Gastrocnemius medialis (tissue), 4 donors: Measurements from ENCODE around the gene USO1. TPM values are rescaled to one million over a fixed set of nuclear protein-coding genes. Genes with fewer than 3 reads are reported as not detected.
A peak's percentile ranks its signal among the peaks of the same experiment; 100 is the strongest.
"Not testable (repeated sequence)": the region's sequence is repeated elsewhere in the genome, so short reads cannot be mapped to it uniquely, and the experiment has no call there.

Experiments
- ATAC-seq, 2 donors: fragments of 150-250 bp; one replicate each; pipeline ENCODE4 v1.9.1; 2016
- DNase-seq, 2 donors: peaks; one replicate each; pipeline ENCODE4 v3.0.0-alpha.2; 2019
- H3K27ac ChIP-seq, 4 donors: fragments of 200-600 bp; sonication (generic); 1 replicate in 1 of 4; 2 replicates in 3 of 4; pipeline ENCODE4 v1.5.1; 2016 to 2018; ENCODE audit warnings: mild to moderate bottlenecking in 2 of 4, moderate library complexity in 1 of 4
- H3K27me3 ChIP-seq, 3 donors: fragments of 200-600 bp; sonication (generic) in 2 of 3; 1 replicate in 1 of 3; 2 replicates in 2 of 3; pipeline versions ENCODE4 v1.5.1 to v1.6.0; 2016 to 2019; ENCODE audit warnings: mild to moderate bottlenecking in 1 of 3, moderate library complexity in 1 of 3
- H3K36me3 ChIP-seq, 2 donors: fragments of 200-600 bp; sonication (generic) in 1 of 2; one replicate each; pipeline ENCODE4 v1.5.1; 2017 to 2018
- H3K4me1 ChIP-seq, 2 donors: fragments of 200-600 bp; sonication (generic) in 1 of 2; one replicate each; pipeline ENCODE4 v1.5.1; 2016 to 2017; ENCODE audit warnings: mild to moderate bottlenecking in 2 of 2
- H3K4me3 ChIP-seq, 4 donors: fragments of 200-600 bp; sonication (generic) in 3 of 4; 1 replicate in 1 of 4; 2 replicates in 3 of 4; pipeline ENCODE4 v1.5.1; 2016 to 2019; ENCODE audit warnings: mild to moderate bottlenecking in 2 of 4
- H3K9me3 ChIP-seq, 3 donors: fragments of 200-600 bp; sonication (generic) in 2 of 3; 1 replicate in 1 of 3; 2 replicates in 2 of 3; pipeline ENCODE4 v1.5.1; 2016 to 2019
- POLR2A ChIP-seq, 2 donors: fragments of 450-650 bp; IDR thresholded peaks; one replicate each; pipeline ENCODE4 v1.6.1; 2017; ENCODE audit warnings: antibody characterized with exemption in 2 of 2, mild to moderate bottlenecking in 2 of 2, moderate library complexity in 2 of 2
- in situ Hi-C, 4 donors: fragments of 200-750 bp; cut with MboI; loops; one replicate each; pipeline versions ENCODE4 v1.15.0 to v1.8.0; 2017; ENCODE audit warnings: low sequenced_read_pairs in 4 of 4
- intact Hi-C: fragments of 100-400 bp; cut with DNase I; formaldehyde crosslinking; loops from one replicate; pipeline ENCODE4 v1.15.1; 2023; ENCODE audit warnings: low total_unique reads
- total RNA-seq, 4 donors: library from RNA; depleted of rRNA; stranded (reverse); fragments of >200 nt; gene quantifications; one replicate each; pipeline versions ENCODE4 v1.1.0 to v1.2.3, GENCODE V29; 2016
- TF ChIP-seq, protein P1 (sequence below), 5 experiments: fragments of 450-650 bp in 3 of 5; fragments of 200-600 bp in 2 of 5; sonication (generic) in 2 of 5; IDR thresholded peaks in 4 of 5; conservative IDR thresholded peaks in 1 of 5; 1 replicate in 4 of 5; 2 replicates in 1 of 5; pipeline ENCODE4 v1.5.1; 2016 to 2019; ENCODE audit warnings: antibody characterized with exemption in 5 of 5, mild to moderate bottlenecking in 3 of 5, moderate library complexity in 3 of 5

USO1 gene
- total RNA-seq, 4 donors from 2014 or later, result 213 to 328 (median 254) TPM

DNA sequence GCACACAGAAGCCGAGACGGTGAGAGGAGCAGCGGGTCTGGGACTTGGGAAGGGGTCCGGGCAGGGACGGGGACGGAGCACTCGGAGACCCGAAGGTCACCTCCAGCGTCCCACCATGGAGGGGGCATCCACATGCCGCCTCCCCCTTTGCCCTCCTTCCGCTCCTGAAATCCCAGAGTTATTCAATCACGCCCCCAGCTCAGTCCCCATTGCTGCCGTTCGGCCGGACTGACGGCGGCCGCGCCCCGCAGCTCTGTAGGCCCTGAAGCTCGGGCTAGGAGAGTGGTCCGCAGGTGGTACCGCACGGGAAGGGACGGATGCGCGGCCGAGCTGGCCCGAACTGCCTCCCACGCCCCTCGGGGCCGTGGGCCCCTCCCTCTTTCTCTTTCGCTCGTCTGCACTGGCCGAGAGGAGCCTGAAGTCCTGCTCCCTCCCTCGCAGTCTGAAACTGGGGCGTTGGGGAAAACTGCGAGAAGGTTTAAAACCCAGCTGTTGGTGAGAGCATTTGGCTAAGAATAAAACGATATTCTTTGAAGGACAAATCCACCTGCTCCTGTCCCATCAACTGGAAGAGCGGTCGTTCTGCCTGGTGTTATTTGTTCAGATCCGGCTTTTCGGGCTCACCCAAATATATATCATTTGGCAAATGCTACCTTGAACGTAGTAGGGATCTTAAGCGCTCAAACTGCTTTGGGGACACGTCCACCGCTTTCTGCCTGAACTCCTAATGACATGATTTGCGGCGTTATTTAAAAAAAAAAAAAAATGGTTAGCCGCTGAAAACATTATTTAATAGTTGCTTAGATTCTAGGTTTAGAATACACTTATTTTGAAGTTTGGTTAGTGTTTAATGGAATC is 719 bp downstream of the USO1 start:
- ATAC-seq, result peak; percentile 51 to 57
- H3K27me3 ChIP-seq, result no peaks in the 10 kb centered on the region
- peak overlapping the region; percentile 91 to 99 (median 98) for H3K27ac ChIP-seq
- DNase-seq, result peak; percentile 64 to 87
- intact Hi-C loops (loop anchor here (1.0 to 10.0 kb wide), 6 partner anchors 26 to 490 kb away; partner anchors contain the start of genes ART3, G3BP2, RCHY1 and SCARB2), in situ Hi-C loops (loop anchor here in 2 of 4 donors (5.0 kb wide), 2 partner anchors 38 to 53 kb away; partner anchors contain the start of gene G3BP2 (in 1 of the 2))
- H3K36me3 ChIP-seq, result no peaks in the 10 kb centered on the region
- peak; percentile 34 to 41 for TF ChIP-seq POLR2A (IDR thresholded peaks at IDR 0.05)
- TF ChIP-seq, protein P1, sequence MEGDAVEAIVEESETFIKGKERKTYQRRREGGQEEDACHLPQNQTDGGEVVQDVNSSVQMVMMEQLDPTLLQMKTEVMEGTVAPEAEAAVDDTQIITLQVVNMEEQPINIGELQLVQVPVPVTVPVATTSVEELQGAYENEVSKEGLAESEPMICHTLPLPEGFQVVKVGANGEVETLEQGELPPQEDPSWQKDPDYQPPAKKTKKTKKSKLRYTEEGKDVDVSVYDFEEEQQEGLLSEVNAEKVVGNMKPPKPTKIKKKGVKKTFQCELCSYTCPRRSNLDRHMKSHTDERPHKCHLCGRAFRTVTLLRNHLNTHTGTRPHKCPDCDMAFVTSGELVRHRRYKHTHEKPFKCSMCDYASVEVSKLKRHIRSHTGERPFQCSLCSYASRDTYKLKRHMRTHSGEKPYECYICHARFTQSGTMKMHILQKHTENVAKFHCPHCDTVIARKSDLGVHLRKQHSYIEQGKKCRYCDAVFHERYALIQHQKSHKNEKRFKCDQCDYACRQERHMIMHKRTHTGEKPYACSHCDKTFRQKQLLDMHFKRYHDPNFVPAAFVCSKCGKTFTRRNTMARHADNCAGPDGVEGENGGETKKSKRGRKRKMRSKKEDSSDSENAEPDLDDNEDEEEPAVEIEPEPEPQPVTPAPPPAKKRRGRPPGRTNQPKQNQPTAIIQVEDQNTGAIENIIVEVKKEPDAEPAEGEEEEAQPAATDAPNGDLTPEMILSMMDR (IDR thresholded peaks at IDR 0.05 in 4 of 5, conservative IDR thresholded peaks at IDR 0.05 in 1 of 5), result no peak
- H3K4me3 ChIP-seq, result peak overlapping the region; percentile 84 to 97 (median 85)
- H3K9me3 ChIP-seq, result no peaks in the 10 kb centered on the region
- peaks cover 40 to 43% of the 10 kb centered on the region in 2 donors for H3K4me1 ChIP-seq

DNA sequence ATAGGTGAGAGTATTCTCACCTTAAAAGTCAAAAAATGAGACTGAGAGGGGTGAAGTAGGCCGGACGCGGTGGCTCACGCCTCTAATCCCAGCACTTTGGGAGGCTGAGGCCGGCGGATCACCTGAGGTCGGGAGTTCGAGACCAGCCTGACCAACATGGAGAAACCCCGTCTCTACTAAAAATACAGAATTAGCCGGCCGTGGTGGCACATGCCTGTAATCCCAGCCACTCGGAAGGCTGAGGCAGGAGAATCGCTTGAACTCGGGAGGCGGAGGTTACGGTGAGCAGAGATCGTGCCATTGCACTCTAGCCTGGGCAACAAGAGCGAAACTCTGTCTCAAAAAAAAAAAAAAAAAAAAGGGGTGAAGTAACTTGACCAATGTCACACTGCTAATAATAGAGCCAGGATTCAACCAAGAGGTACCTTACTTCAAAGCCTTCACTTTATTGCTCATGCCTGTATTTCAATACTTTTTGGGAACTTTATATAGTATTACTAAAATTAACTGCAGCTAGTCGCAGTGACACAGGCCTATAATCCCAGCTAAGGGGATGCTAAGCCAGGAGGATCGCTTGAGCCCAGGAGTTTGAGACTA is 1.7 kb downstream of the USO1 start:
- H3K27me3 ChIP-seq, H3K36me3 ChIP-seq, in situ Hi-C loops, H3K9me3 ChIP-seq: not testable (repeated sequence)
- peak in 1 of 2 donors; percentile 60 for DNase-seq
- H3K4me3 ChIP-seq, result peak overlapping the region; percentile 84 to 97 (median 85)
- peak; percentile 37 to 40 for ATAC-seq
- peak; percentile 40 to 58 for TF ChIP-seq POLR2A (IDR thresholded peaks at IDR 0.05)
- intact Hi-C loops, result loop anchor here (2.0 to 10.0 kb wide), 4 partner anchors 71 to 489 kb away; partner anchors contain the start of genes ART3, RCHY1, SCARB2 and THAP6
- H3K27ac ChIP-seq, result peak overlapping the region; percentile 91 to 99 (median 98)
- H3K4me1 ChIP-seq, result peaks cover 49 to 52% of the 10 kb centered on the region in 2 donors

GRCh38 chr4:75726577-75726976 is 2.2 kb downstream of the USO1 start:
- ATAC-seq, result no peak
- peaks cover 49 to 53% of the 10 kb centered on the region in 2 donors for H3K4me1 ChIP-seq
- in situ Hi-C loops, result no loop called here

DNA sequence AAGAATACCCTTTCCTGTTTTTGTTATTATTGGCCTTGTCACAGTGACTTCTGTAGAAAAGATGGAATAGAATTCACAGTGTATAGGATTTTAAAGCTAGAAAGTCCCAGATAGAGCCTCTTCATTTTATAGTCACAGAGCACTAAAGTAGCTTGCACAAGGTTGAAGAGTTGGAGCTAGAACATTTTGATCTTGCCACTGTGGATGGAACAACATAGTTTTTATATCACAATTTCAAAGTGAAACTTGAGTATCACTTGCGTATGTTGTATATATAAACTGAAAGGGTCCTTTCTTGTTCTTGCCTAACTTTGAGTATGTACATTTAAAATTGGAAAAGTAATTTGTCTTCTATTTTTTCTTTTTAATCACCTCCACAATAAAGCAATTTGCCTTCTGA is 2.7 kb downstream of the USO1 start:
- ATAC-seq (peak; percentile 28 to 40), DNase-seq (no peak)
- in situ Hi-C loops, result no loop called here
- peak overlapping the region; percentile 33 to 97 (median 84) for H3K4me3 ChIP-seq
- H3K27ac ChIP-seq, result peak overlapping the region; percentile 91 to 99 (median 98)
- no peaks in the 10 kb centered on the region for H3K27me3 ChIP-seq
- intact Hi-C loops, result loop anchor here (10.0 kb wide), 2 partner anchors 348 to 488 kb away; partner anchors contain the start of genes ART3 and SCARB2
- TF ChIP-seq POLR2A (IDR thresholded peaks at IDR 0.05), result peak in 1 of 2 donors; percentile 56
- TF ChIP-seq, protein P1 (IDR thresholded peaks at IDR 0.05 in 4 of 5, conservative IDR thresholded peaks at IDR 0.05 in 1 of 5), result no peak
- H3K9me3 ChIP-seq, result no peaks in the 10 kb centered on the region
- no peaks in the 10 kb centered on the region for H3K36me3 ChIP-seq
- peaks cover 47 to 51% of the 10 kb centered on the region in 2 donors for H3K4me1 ChIP-seq

More at GRCh38 chr4:75726577-75726976, 2.2 kb downstream of the USO1 start:
- intact Hi-C loops, result loop anchor here (10.0 kb wide), 2 partner anchors 348 to 488 kb away; partner anchors contain the start of genes ART3 and SCARB2
- Histone ChIP-seq H3K27ac (peak overlapping the region; percentile 91 to 99 (median 98)), H3K4me3 (peak overlapping the region; percentile 33 to 97 (median 84)), H3K9me3 (no peaks in the 10 kb centered on the region), H3K36me3 (no peaks in the 10 kb centered on the region), H3K27me3 (no peaks in the 10 kb centered on the region)
- TF ChIP-seq, protein P1 (IDR thresholded peaks at IDR 0.05 in 4 of 5, conservative IDR thresholded peaks at IDR 0.05 in 1 of 5), result no peak
- no peak for TF ChIP-seq POLR2A (IDR thresholded peaks at IDR 0.05)
- DNase-seq, result no peak
